Measurements from ENCODE around the gene DNAJC13.

DNAJC13 gene

GRCh38 chr3:132464066-132464465 lies 46.8 kb downstream of the DNAJC13 start:
- DNase-seq (ENCODE audit: low spot score), result no peak

DNA sequence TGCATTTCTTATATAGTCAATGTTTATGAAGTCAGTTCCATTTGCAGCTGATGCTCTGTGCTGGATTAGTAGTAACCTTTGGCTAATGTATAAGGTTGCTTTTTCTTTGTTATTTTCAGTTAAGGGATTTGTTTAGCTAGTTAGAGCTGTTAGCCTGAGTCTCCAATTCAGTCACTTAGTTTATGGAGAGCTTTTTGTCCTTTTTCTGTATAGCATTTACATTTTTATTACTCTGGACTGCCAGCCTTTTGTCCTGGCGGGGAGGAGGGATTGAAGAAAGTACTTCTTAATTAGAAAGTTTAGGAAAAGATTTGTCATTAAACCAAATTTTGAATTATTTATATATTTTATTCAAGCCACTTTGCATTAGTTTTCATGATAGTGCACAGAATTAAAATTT lies 52.0 kb downstream of the DNAJC13 start:
- no peak for DNase-seq (ENCODE audit: low spot score)

DNA sequence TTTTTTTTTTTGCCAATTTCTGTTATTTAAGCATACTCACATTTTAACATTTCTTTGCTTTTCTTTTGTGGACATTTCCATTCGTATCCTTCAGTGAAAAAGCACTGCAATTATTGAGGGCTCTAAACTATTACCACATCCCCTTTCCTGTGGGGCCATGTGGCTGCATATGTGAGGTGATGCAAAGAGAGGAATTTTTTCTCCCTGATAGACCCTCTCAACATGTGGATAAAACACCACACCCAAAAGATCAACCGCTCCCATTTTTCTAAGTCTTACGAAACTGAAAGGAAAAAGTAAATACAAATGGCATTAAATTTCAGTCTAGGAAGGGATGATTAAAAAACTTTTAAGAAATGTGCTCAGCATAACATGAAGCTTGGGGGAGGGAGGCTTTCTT lies 68.8 kb downstream of the DNAJC13 start:
- DNase-seq (ENCODE audit: low spot score), result no peak

GRCh38 chr3:132488151-132488550 lies 70.8 kb downstream of the DNAJC13 start:
- no peak for DNase-seq (ENCODE audit: low spot score)

DNA sequence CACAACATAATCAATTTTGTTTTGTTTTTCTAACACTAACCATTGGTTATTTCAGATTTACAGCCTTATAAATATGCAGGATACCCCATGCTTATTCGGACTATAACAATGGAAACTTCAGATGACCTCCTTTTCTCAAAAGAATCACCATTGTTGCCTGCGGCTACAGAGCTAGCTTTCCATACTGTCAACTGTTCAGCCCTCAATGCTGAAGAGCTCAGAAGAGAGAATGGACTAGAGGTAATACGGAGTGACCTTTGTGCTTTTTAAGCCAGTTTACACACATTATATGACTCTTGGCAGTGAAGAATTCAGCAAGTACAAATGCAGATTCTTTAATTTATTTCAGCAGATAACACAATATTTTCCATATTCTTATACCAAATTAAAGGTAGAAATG lies 81.8 kb downstream of the DNAJC13 start:
- DNase-seq (ENCODE audit: low spot score), result no peak

- no peak for DNase-seq (ENCODE audit: low spot score)
Observed at GRCh38 chr3:132503559-132503958, 86.3 kb downstream of the DNAJC13 start.

GRCh38 chr3:132504375-132504933 lies 87.2 kb downstream of the DNAJC13 start:
- no peak for DNase-seq (ENCODE audit: low spot score)

DNA sequence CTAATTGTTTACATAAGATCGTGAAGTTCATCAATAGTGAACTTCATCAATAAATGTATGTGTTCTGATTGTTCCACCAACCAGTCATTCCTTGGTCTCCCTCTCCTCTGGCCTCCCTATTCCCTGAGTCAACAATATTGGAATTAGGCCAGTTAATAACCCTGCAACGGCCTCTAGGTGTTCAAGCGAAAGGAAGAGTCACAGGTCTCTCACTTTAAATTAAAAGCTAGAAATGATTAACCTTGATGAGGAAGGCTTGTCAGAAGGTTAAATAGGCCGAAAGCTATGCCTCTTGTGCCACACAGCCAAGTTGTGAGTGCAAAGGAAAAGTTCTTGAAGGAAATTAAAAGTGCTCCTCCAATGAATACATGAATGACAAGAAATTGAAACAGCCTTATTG lies 90.4 kb downstream of the DNAJC13 start:
- no peak for DNase-seq (ENCODE audit: low spot score)

- DNase-seq (ENCODE audit: low spot score), result no peak
Observed at GRCh38 chr3:132509096-132509495, 91.8 kb downstream of the DNAJC13 start.

DNA sequence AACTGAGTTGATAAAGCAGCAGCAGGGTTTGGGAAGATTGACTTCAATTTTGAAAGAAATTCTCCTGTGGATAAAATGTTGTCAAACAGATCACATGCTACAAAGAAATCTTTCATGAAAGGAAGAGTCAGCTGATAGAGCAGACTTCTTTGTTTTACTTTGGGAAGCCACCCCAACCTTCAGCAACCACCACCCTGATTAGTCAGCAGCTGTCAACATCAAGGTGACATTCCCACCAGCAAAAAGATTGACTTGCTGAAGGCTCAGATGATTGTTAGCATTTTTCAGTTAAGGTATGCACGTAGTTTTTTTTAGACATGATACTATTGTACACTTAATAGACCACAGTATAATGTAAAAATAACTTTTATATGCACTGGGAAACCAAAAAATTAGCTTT lies 92.2 kb downstream of the DNAJC13 start:
- DNase-seq (ENCODE audit: low spot score), result no peak

DNA sequence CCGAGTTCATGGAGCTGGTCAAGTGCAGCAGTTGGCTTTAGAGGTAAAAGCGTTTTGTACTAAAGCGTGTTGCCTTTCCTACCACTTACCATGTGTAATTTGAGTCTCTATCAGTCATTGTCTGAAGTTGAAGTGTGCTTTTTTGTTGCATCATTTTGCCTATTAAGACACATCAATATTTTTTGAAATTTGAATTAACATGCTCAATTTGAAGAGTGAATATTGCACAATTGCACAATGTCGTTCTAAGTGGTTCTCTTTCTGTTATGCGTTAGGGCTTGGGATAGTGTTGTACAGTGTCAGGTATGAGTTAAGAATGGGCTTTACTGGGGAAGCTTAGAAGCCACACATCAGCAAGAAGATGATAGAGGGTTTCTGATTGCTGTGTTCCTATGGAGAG lies 95.8 kb downstream of the DNAJC13 start:
- no peak for DNase-seq (ENCODE audit: low spot score)

- no peak for DNase-seq (ENCODE audit: low spot score)
Observed at GRCh38 chr3:132517311-132517710, 100.0 kb downstream of the DNAJC13 start.

DNA sequence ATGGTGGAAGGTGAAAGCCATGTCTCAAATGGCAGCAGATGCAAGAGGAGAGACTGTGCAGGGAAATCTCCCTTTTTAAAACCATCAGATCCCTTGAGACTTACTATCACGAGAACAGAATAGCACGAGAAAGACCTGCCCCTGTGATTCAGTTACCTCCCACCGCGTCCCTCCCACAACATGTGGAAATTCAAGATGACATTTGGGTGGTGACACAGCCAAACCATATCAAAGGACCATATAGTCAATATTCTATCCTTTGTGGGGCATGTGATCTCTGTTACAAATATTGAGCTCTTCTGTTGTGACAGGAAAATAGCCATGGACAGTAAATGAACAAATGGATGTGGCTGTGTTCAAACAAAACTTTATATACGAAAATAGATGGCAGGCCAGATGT lies 102.6 kb downstream of the DNAJC13 start:
- no peak for DNase-seq (ENCODE audit: low spot score)

- DNase-seq (ENCODE audit: low spot score), result no peak
Observed at GRCh38 chr3:132521901-132522300, 104.6 kb downstream of the DNAJC13 start.

DNA sequence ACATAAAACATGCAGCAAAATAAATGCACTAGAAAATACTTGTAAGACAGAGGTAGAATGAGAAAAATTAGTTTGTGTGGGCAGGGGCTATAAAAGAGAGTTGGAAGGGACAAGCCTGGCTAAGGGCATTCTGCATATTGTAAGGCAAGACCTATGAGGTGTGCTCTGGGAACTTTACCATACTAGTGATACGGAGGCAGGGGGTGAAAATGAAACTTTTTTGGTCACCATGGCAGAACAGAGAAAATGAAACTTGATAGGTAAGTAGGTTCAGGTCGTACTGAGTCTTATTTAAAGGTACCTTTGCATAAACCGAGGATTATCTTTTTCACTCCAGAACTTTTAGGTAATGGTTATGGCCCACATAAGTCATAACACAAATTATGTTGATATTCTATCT lies 105.1 kb downstream of the DNAJC13 start:
- no peak for DNase-seq (ENCODE audit: low spot score)

- no peak for DNase-seq (ENCODE audit: low spot score)
Observed at GRCh38 chr3:132530624-132531023, 113.3 kb downstream of the DNAJC13 start.

DNA sequence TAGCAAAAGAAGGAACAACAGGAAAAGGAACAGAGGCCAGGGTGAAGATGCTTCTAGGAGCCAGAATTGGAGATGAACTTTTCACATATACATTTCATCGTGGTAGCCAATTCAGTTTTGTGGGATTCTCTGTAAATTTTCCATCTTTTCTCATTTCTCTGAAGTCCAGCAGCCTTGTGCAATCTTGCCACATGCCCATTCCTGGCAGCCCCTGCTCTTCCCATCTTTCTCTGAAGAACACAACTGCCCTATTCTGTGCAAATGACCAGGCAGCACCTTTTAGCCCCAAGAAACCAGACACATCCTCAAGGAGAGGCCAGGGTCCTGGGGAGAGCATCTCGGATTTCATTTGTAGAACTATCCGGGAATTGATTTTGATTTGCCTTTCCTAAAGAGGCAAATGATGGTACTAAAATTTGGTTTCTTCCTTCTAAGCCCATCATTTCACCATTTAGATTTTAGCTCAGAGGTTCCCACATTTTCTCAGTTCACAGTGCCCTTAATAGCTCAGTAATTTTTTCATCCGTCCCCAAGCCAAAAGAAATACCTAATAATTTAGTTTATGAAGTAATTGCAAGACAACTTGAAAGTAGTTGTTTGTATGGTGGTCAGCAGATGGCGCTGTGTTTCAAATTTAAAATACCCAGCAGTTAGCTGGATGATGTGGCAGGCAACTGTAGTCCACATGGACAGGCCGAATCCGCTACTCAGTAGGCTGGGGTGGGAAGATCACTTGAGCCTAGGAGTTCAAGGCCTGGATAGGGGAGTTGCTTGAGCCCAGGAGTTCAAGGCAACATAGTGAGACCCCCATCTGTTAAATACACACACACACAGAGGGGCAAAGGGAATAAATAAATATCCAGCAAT lies 118.5 kb downstream of the DNAJC13 start:
- DNase-seq (ENCODE audit: low spot score), result peak; percentile 79

DNA sequence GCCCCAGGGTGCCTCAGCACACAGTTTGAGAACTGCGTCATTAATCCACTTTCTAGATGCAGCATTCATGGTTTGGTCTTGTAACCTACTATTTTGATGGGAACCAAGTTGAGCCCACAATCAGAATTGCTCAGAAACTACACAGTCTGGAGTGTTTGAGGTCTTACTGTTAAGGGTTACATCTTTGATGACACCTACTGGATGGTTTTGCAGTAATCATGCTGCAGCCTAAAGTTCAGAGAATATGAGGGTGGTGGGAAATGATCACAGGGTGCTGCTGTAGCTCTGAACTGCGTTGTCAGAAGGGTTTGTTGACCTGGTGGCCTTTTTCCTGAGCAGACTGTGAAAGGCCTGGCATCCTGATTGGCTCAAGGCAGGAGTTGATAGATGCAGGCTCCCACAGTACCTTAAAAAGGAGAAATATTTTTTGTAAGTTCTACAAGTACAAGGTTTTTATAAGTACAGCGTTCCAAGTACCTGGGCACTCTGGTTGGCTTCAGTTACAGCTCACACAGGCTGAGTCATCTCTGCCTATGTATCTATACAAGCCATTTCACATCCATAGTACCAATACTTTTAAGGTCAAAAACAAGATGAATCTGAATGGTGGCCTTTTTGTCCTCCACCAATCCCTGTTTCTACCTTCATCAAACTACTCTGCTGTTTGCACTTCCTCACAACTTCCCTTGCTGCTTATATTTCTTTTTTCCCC lies 119.3 kb downstream of the DNAJC13 start:
- DNase-seq (ENCODE audit: low spot score), result no peak

DNA sequence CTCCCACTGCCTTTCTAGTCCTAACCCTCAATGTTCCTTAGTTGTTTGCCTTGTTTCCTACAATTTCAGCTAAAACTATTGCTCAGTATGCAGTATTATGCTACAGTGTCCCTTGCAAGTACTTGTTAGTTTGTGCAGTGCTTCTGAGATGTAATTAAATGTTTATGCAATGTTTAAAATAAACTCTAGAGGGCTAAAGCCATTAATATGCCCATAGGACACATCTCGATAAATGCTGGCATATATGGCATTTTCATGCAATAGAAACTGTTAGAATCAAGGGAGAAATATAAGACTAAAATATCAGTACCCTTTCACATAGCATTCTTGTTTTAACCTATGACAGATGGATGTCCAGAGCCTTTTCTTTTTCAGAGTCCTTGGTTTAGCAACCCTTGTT lies 120.0 kb downstream of the DNAJC13 start:
- DNase-seq (ENCODE audit: low spot score), result no peak

DNA sequence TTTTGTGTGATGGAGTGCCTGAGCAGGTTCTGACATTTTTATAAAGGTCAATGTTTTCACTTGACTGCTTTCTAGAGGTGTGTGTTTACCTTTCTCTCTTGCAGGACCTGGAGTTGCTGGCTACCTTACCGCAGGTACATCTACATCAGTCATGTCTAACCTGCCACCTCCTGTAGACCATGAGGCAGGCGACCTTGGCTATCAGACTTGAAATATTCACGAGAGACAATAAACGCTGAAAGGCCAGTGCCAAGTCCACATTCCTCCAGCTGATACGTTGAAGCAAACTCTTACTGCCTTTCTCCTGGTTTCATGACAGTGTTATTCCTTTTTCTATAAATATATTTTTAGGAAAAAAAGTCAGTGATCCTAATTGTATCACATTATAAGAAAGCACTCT lies 120.8 kb downstream of the DNAJC13 start:
- DNase-seq (ENCODE audit: low spot score), result no peak

DNA sequence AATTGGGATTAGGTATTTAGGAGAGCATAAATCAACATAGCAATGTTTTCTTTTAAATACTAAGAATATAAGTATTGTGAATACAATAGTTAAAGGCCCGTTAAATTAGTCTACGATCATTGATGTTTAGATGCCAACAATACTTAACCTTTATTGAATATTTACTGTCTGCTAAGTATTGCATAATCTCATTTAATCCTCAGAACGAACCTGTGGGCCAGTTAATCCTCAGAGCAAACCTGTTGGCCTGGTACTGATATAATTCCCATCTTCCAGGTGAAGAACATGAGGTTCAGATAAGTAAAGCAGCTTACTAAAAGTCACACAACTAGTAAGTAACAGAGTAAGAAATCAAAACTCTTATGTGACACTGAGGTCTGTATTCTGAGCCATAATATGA lies 122.4 kb downstream of the DNAJC13 start:
- no peak for DNase-seq (ENCODE audit: low spot score)

- DNase-seq (ENCODE audit: low spot score), result no peak
Observed at GRCh38 chr3:132542577-132542976, 125.3 kb downstream of the DNAJC13 start.
